K562 (cell line): ENCODE results near the gene DTX2. TPM values are rescaled to one million over a fixed set of nuclear protein-coding genes. Genes with fewer than 3 reads are reported as not detected.
A peak's percentile ranks its signal among the peaks of the same experiment; 100 is the strongest.

ENCODE experiments used
- ATAC-seq: fragments of 200-7000 bp; cut with Tn5 transposase; 3 replicates; pipeline ENCODE4 v1.9.1; 2020; ENCODE audit warnings: moderate library complexity
- BruUV-seq: library from RNA; stranded (reverse); fragments of 400-500 nt; replicated peaks from 2 replicates; lab custom pipeline; 2021; lab: Mats Ljungman, UMichigan
- CTCF ChIA-PET: fragments of 300-600 bp; formaldehyde crosslinking; extraction: SDS; loops from one replicate; lab custom pipeline; 2021; ENCODE audit warnings: low intra/inter-chr PET ratio; lab: Yijun Ruan, JAX
- POLR2A ChIA-PET: fragments of 300-600, 350-650 bp; sonication (Branson Sonifier 250); formaldehyde crosslinking; extraction: SDS; loops from one replicate; lab custom pipeline; 2021; ENCODE audit warnings: antibody characterized with exemption, inconsistent platforms; lab: Yijun Ruan, JAX
- DNase-seq, 4 experiments: peaks; one replicate each; pipeline versions ENCODE4 v3.0.0 to v3.0.0-alpha.2; 2011 to 2018; ENCODE audit warnings: low spot score in 3 of 4, mixed read lengths in 3 of 4; ENCODE audit errors: extremely low read depth in 1 of 4
- FAIRE-seq: peaks from 2 replicates; lab custom pipeline; 2011; peaks lifted over from hg19 to GRCh38; lab: Jason Lieb, UNC
- H2AFZ ChIP-seq: 2 replicates; pipeline ENCODE4 v1.6.0; 2011; ENCODE audit warnings: low read depth, low read length, control low read depth, inconsistent platforms
- H3K27ac ChIP-seq: fragments of 200-600 bp; 3 replicates; pipeline ENCODE4 v1.8.0; 2011; ENCODE audit warnings: low read depth, mild to moderate bottlenecking, control low read depth, inconsistent platforms, low read length, moderate library complexity, mixed read lengths; ENCODE audit errors: extremely low read depth
- H3K27me3 ChIP-seq, 2 experiments: fragments of 300-600 bp in 1 of 2; 2 replicates in 1 of 2; 3 replicates in 1 of 2; pipeline versions ENCODE4 v1.6.0 to v1.8.0; 2011; ENCODE audit warnings: inconsistent platforms in 2 of 2, low read length in 2 of 2, mild to moderate bottlenecking in 1 of 2, mixed read lengths in 1 of 2, moderate library complexity in 1 of 2; ENCODE audit not compliant: control insufficient read depth in 2 of 2, insufficient read depth in 2 of 2
- H3K36me3 ChIP-seq: fragments of 300-600 bp; 3 replicates; pipeline ENCODE4 v1.8.0; 2011; ENCODE audit warnings: mild to moderate bottlenecking, low read length, inconsistent platforms; ENCODE audit not compliant: control insufficient read depth, insufficient read depth
- H3K4me1 ChIP-seq, 2 experiments: fragments of 200-600 bp in 1 of 2; replicated peaks in 1 of 2; 2 replicates in 1 of 2; 3 replicates in 1 of 2; pipeline versions ENCODE4 v1.5.1 to v1.8.0; 2011; ENCODE audit warnings: inconsistent platforms in 2 of 2, low read length in 2 of 2, mild to moderate bottlenecking in 1 of 2, mixed read lengths in 1 of 2, moderate library complexity in 1 of 2; ENCODE audit not compliant: control insufficient read depth in 2 of 2, insufficient read depth in 2 of 2
- H3K4me2 ChIP-seq: 2 replicates; pipeline ENCODE4 v1.6.1; 2011; ENCODE audit warnings: low read length, control low read depth, inconsistent platforms, mixed read lengths; ENCODE audit not compliant: insufficient read depth
- H3K4me3 ChIP-seq: fragments of 200-600 bp; sonication (generic), shearing (Covaris generic); 2 replicates; pipeline ENCODE4 v1.5.1; 2016; ENCODE audit warnings: control low read depth, inconsistent platforms
- H3K79me2 ChIP-seq: fragments of 200-600 bp; 3 replicates; pipeline ENCODE4 v1.8.0; 2011; ENCODE audit warnings: low read length, inconsistent platforms; ENCODE audit not compliant: control insufficient read depth, insufficient read depth
- H3K9ac ChIP-seq, 2 experiments: 2 replicates each; pipeline versions ENCODE4 v1.6.0 to v1.6.1; 2011; ENCODE audit warnings: low read depth in 2 of 2, low read length in 2 of 2, control low read depth in 1 of 2, inconsistent platforms in 1 of 2, mild to moderate bottlenecking in 1 of 2, mixed read lengths in 1 of 2; ENCODE audit not compliant: insufficient read depth in 1 of 2
- H3K9me1 ChIP-seq: one replicate; pipeline ENCODE4 v1.6.0; 2011; ENCODE audit warnings: inconsistent platforms, mild to moderate bottlenecking, low read length, moderate library complexity; ENCODE audit not compliant: control insufficient read depth, insufficient read depth
- H3K9me3 ChIP-seq: replicated peaks from 2 replicates; pipeline ENCODE4 v1.5.1; 2011; ENCODE audit warnings: low read depth, low read length, inconsistent platforms; ENCODE audit not compliant: control insufficient read depth, insufficient read depth
- H4K20me1 ChIP-seq: replicated peaks from 2 replicates; pipeline ENCODE4 v1.6.1; 2011; ENCODE audit warnings: low read length, inconsistent platforms, mixed read lengths; ENCODE audit not compliant: control insufficient read depth, insufficient read depth
- CBFA2T3 ChIP-seq: fragments of 450-650 bp; IDR thresholded peaks from 2 replicates; pipeline ENCODE4 v1.6.1; 2017
- HSF4 ChIP-seq: fragments of 250-450 bp; sonication (Bioruptor Pico); IDR thresholded peaks from 2 replicates; pipeline ENCODE4 v2.1.2; 2022; ENCODE audit warnings: mild to moderate bottlenecking, moderate library complexity, borderline replicate concordance
- ILK ChIP-seq: fragments of 450-650 bp; IDR thresholded peaks from 2 replicates; pipeline ENCODE4 v1.6.1; 2016; ENCODE audit warnings: missing genetic modification characterization, low read depth, mild to moderate bottlenecking, missing compliant biosample characterization, moderate library complexity, borderline replicate concordance
- MYNN ChIP-seq, 2 experiments: sonication (generic); formaldehyde crosslinking in 1 of 2; IDR thresholded peaks; 2 replicates each; pipeline versions ENCODE4 v1.5.0 to v1.6.1; 2016 to 2020; ENCODE audit warnings: antibody characterized with exemption in 1 of 2, missing genetic modification reagents in 1 of 2
- NCOA1 ChIP-seq: fragments of 450-650 bp; IDR thresholded peaks from 2 replicates; pipeline ENCODE4 v1.6.1; 2016; ENCODE audit warnings: low read depth
- SREBF2 ChIP-seq: sonication (generic); formaldehyde crosslinking; IDR thresholded peaks from 2 replicates; pipeline ENCODE4 v1.4.0; 2020; ENCODE audit warnings: mild to moderate bottlenecking, missing genetic modification reagents
- ZC3H11A ChIP-seq: IDR thresholded peaks from 2 replicates; pipeline ENCODE4 v1.6.1; 2012; ENCODE audit warnings: low read depth, low read length, improper control_type of control experiment
- WGBS: fragments of 100-300 bp; shearing (Covaris generic); methylation state at CpG from one replicate; pipeline ENCODE4 v1.1.6; 2016; ENCODE audit warnings: low coverage, mixed read lengths; ENCODE audit not compliant: insufficient coverage; ENCODE audit errors: missing lambda C conversion rate; 5-methylcytosine and 5-hydroxymethylcytosine counted together
- in situ Hi-C: fragments of 300-500 bp; cut with MboI; formaldehyde crosslinking; loops from 4 replicates; pipeline ENCODE4 v1.15.0; 2018; ENCODE audit warnings: inconsistent platforms, mixed read lengths
- intact Hi-C: fragments of 100-400 bp; cut with micrococcal nuclease; formaldehyde crosslinking; loops from 2 replicates; pipeline ENCODE4 v1.14.2; 2022
- polyA plus RNA-seq, 8 experiments: library from polyadenylated mRNA; depleted of rRNA in 4 of 8; stranded (reverse) in 5 of 8; unstranded in 3 of 8; fragments of >200 nt; fragmentation: Nextera tagmentation in 2 of 8; fragmentation: Illumina TruSeq in 1 of 8; extraction: Ambion mirVana in 2 of 8; extraction: Trizol in 1 of 8; gene quantifications; 2 replicates each; pipeline versions ENCODE4 v1.2.1 to v1.2.3, GENCODE V29; 2011 to 2014; ENCODE audit warnings: inconsistent platforms in 1 of 8, missing spikeins in 1 of 8
- total RNA-seq, 7 experiments: library from RNA; depleted of rRNA in 6 of 7; stranded (reverse); fragments of >200 nt in 6 of 7; fragmentation: Illumina TruSeq in 2 of 7; extraction: Trizol in 2 of 7; gene quantifications; 2 replicates each; pipeline versions ENCODE4 v1.2.1 to v1.2.3, GENCODE V29; 2011 to 2021; ENCODE audit warnings: low replicate concordance in 1 of 7
- TF ChIP-seq, protein P1 (sequence below): fragments of 450-650 bp; formaldehyde crosslinking; IDR thresholded peaks from 2 replicates; pipeline ENCODE4 v1.4.0; 2020; ENCODE audit warnings: mild to moderate bottlenecking, moderate library complexity

DTX2 gene
- total and polyA plus RNA-seq, 9 of the 15 experiments (the other 6 are each of a cell fraction or from before 2014, with no cell fraction given) = 0.20 to 31.5 (median 9.8) TPM

DNA sequence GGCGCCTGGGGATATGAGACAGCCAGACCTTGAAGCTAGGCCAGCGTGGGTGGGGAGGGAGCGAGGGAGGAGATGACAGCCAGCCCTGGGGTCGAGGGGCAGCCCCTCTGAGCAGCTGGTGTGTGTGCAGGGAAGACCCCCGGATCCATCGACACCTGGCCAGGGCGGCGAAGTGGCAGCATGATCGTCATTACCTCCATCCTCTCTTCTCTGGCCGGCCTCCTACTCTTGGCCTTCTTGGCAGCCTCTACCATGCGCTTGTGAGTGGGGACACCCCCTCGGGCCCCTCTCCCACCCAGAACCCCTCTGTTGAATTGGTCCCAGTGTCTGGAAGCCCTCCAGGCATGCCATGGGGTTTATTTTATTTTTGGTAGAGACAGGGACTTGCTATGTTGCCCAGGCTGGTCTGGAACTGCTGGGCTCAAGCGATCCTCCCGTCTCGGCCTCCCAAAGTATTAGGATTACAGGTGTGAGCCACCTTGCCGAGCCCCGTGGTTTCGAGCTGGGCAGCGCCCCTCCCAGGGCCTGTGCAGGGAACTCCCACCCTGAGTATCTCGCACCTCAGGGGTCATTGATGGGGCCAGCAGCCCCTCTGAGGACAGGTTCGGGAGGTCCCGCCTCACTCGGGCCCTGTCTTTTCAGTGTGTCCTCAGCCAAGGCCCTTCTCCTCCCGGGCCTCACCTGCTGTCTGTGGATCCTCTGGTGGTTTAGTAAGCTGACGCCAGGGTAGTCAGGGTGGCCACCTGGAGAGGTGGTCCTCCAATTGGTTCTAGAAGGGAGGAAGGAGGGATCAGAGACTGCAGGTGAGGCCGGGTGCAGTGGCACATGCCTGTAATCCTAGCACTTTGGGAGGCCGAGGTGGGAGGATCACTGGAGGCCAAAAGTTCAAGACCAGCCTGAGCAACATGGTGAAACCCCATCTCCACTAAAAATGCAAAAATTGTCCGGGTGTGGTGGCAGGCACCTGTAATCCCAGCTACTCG is 52.6 kb downstream of the DTX2 start:
- Histone ChIP-seq H3K36me3 (no peaks in the 10 kb centered on the region), H2AFZ (no peak overlapping the region), H3K4me2 (no peak overlapping the region), H3K4me1 (peaks cover 0 to 39% of the 10 kb centered on the region in 2 experiments; a peak in 2 of 5 replicates), H3K27ac (no peak overlapping the region), H3K4me3 (no peak overlapping the region), H3K9me3 (no peaks in the 10 kb centered on the region), H4K20me1 (0 out of 2 replicates have a peak, but pooled peaks cover 3% of the 10 kb centered on the region), H3K9ac (peak overlapping the region in 1 of 2 experiments; percentile 35; a peak in 1 of 4 replicates), H3K9me1 (no peaks in the 10 kb centered on the region), H3K79me2 (no peaks in the 10 kb centered on the region), H3K27me3 (peaks cover 0 to 5% of the 10 kb centered on the region in 2 experiments; a peak in 2 of 5 replicates)
- DNase-seq = no peak
- POLR2A ChIA-PET = no interaction called here
- FAIRE-seq = no peak
- CTCF ChIA-PET = no interaction called here
- TF ChIP-seq SREBF2 (CRISPR knock-in tag) = no peak
- TF ChIP-seq ILK = no peak
- no peak for TF ChIP-seq ZC3H11A
- no peak for TF ChIP-seq MYNN (IDR thresholded peaks at IDR 0.05)
- no peak for TF ChIP-seq MYNN (CRISPR knock-in tag; IDR thresholded peaks at IDR 0.05)
- TF ChIP-seq, protein P1, sequence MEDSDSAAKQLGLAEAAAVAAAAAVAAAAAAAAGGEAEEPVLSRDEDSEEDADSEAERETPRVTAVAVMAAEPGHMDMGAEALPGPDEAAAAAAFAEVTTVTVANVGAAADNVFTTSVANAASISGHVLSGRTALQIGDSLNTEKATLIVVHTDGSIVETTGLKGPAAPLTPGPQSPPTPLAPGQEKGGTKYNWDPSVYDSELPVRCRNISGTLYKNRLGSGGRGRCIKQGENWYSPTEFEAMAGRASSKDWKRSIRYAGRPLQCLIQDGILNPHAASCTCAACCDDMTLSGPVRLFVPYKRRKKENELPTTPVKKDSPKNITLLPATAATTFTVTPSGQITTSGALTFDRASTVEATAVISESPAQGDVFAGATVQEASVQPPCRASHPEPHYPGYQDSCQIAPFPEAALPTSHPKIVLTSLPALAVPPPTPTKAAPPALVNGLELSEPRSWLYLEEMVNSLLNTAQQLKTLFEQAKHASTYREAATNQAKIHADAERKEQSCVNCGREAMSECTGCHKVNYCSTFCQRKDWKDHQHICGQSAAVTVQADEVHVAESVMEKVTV = no peak
- no peak for TF ChIP-seq CBFA2T3
- no peak for TF ChIP-seq HSF4 (CRISPR knock-in tag)
- no peak for TF ChIP-seq NCOA1
- 71% methylated on average over 28 of the region's 29 CpGs for WGBS
- in situ Hi-C loops (no loop called here), intact Hi-C loops (no loop called here)
- BruUV-seq = no TSS peak
- no peak for ATAC-seq
